ENCODE data around the gene CACNG6.
"Not testable (repeated sequence)": the region's sequence is repeated elsewhere in the genome, so short reads cannot be mapped to it uniquely, and the experiment has no call there.

The CACNG6 gene, protein sequence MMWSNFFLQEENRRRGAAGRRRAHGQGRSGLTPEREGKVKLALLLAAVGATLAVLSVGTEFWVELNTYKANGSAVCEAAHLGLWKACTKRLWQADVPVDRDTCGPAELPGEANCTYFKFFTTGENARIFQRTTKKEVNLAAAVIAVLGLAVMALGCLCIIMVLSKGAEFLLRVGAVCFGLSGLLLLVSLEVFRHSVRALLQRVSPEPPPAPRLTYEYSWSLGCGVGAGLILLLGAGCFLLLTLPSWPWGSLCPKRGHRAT

DNA sequence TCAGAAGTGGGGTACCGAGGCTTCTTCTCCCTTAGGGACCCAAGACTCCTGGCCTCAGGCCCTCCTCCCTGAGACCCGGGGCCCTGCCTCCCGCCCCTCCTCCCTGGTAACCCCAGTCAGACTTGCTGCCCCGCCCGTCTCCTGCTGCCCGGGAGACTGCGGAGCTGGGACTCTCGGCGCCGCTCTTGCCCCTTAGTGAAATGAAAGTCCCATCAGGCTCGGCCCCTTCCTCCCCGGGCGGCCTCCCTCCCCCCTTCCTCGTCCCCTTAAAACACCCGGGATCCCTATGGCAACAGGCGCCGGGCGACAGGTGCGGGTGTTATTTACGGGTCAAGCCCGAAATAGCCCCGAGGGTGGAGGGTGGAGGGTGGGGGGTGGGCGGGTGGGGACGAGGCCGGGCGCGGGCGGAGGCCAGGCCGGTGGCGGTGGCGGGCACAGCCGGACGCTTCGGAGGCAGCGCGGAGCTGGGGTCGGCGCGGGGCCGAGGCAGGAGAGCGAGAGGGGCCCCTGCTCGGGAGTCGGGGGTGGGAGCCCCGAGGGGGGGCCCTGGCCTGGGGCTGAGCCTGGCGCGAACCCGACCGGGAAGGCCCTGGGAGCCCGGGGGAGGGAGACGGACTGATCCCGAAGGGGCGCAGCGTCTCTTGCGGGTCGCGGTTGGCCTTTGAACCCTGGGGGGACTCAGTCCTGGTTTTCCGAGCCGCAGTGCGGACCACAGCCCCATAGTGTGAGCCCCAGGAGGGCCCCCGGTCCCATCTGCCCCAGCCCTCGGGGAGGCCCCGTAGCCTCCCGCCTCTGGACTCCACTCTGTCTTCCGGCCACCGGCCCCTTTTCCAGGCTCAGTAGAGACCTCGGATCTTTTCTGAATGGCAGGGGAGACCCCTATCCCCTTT lies at the start of gene CACNG6:
Gene CACNG6 (plus strand): TSS at position 414 of the 890 bp plus-strand sequence. CDS start 1,241 bp downstream, outside the sequence.
- no peak for DNase-seq (ENCODE audit: low read depth)

DNA sequence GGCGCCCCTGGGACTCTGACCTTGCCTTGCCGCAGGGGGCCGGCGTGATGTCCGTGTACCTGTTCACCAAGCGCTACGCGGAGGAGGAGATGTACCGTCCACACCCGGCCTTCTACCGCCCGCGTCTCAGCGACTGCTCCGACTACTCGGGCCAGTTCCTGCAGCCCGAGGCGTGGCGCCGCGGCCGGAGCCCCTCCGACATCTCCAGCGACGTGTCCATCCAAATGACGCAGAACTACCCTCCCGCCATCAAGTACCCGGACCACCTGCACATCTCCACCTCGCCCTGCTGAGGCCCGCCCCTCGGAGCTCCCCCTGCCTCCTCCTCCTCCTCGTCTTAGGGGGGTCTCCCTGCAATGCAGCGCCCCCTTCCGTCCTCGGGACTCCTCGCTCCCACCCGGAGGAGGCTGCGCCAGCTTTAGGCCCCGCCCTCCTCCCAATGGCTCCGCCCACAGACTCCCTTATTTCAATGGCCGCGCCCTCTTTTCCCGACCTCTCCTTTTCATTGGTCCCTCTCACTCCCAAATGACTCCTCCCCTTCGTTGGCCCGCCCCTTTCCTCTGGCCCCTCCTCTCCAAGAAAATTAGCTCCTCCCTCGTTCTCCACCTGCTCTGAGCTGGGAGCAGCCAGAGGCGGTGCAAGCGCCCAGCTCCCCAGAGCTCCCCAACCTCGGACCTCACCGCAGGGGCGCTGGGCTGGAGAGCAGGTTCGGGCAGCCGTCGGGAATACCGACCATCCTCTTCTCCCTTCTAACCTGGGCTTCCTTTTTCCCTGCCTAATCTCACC lies 49.2 kb upstream of the CACNG6 start:
- no peak for DNase-seq (ENCODE audit: low read depth)

DNA sequence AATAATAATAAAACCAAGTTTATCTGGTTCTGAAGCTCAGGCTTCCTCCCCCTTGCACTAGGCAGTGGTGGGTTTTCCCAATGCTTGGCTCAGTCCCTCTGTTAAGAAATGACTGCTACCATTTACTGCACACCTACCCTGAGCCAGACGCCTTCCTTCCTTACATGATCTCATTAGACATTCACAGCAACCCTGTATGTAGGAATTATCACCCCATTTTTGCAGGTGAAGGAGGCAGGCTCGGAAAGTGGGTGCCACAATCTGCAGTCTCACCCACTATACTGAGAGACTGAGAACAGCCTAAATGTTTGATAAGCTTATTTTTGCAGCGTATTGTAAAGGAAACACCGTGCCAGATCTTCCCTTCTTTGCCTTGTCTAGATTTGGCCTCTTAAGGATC lies 47.0 kb upstream of the CACNG6 start:
- no peak for DNase-seq (ENCODE audit: low read depth)

DNA sequence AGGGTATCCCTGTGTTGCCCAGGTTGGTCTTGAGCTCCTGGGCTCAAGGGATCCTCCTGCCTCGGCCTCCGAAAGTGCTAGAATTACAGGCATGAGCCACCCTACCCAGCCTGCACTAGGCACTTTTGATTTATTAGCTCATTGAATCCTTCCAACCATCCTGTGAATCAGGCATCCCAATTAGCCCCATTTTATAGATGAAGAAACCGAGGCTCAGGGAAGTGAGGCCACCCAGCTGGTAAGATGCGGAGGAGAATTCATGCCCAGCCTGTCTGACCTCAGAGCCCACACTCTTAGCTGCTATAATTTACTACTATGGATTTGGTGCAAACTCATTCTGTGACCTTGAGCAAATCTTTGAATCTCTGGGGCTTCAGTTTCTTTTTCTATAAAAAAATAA lies 46.5 kb upstream of the CACNG6 start:
- no peak for DNase-seq (ENCODE audit: low read depth)

DNA sequence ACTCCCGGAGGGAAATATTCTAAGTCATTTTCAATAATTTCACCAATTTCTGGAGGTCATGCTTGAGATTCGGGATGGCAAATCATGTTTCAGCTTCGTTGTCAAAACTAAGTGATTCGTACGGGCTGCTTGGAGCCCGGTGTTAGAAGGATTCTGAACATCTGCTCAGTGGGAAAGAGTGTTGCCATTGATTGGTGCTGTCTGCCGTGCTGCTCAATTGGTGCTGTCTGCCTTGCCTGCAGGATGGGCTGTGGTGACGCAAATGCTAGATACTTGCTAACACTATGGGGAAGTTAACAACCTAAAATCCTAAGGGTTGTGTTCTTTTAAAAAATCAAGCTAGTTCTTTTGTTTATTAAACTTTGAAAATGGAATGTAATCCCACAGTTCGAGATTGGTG lies 46.0 kb upstream of the CACNG6 start:
- DNase-seq (ENCODE audit: low read depth) = no peak

DNA sequence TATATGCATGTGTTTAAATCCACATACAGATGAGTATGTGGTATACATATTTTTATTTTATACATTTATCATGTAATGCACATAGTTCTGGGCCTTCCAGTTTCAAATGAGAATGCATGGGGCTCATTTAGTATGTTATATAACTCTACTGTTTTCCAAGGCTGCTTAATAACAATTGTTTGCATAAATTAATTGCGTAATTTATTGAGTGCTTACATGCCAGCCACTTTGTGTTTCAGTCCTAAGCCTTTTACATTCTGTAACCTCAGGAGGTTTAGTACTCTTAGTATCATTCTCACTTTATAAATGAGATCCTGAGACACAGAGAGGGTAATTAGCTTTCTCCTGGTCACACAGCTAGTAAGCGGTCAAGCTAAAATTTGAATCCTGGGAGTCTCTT lies 45.4 kb upstream of the CACNG6 start:
- no peak for DNase-seq (ENCODE audit: low read depth)

DNA sequence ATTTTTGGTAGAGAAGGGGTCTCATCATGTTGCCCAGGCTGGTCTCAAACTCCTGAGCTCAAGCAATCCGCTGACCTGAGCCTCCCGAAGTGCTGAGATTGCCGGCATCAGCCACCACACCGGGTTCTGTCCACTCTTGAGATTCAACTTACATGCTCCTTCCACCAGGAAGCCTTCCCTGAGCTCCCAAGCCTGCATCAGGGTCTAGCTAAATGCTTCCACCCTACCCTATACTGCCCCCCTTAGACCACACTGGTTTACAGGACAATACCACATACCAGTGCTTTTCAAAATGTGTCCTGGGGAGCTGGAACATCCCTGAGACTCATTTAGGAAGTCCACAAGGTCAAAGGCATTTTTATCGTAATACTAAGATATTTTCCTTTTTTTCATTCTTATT lies 43.8 kb upstream of the CACNG6 start:
- DNase-seq (ENCODE audit: low read depth) = no peak

DNA sequence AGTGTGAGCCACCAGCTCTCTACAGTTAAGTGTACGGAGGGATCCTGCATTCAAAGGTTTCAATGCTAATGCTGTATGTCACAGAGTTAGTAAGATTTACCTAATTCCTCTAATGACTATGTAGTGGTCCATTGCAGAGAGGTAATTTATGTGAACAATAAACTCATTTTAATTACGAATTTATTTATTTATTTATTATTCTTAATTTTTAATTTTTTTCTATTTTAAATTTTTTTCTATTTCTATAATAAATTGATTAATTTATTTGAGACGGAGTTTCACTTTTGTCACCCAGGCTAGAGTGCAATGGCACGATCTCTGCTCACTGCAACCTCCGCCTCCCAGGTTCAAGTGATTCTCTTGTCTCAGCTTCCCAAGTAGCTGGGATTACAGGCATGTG lies 42.8 kb upstream of the CACNG6 start:
- not testable (repeated sequence) for DNase-seq (ENCODE audit: low read depth)

DNA sequence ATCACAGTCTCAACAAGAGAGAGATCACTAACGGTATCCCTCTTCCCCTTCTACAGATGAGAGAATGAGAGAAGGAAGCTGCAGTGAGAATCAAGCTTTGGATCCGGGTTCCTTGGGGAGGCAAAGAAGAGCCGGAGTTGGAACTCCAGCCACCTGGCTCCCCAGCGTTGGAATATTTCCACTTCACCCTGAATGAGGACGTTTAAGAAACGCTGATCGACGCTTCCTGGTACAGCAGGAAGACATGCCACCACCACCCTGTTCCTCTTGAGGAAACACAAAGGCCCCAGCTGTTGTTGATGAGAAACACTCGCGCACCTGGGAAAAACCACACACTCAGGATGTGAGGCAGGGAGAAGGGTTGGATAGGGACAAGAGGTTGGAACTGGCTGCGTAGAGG lies 40.0 kb upstream of the CACNG6 start:
- DNase-seq (ENCODE audit: low read depth) = no peak

DNA sequence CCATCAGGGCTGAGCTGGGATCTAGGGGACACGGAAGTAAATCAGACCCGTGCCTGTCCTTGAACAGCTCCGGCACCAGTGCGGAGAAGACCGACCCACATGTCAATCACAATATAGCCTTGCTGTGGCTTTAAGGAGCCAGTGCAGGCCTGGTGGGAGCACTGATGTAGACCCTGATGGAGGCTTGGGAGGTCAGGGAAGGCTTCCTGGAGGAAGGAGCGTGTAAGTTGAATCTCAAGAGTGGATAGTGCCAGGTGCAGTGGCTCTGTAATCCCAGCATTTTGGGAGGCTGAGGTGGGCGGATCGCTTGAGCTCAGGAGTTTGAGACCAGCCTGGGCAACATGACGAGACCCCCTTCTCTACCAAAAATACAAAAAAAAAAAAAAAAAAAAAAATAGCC lies 39.5 kb upstream of the CACNG6 start:
- no peak for DNase-seq (ENCODE audit: low read depth)

DNA sequence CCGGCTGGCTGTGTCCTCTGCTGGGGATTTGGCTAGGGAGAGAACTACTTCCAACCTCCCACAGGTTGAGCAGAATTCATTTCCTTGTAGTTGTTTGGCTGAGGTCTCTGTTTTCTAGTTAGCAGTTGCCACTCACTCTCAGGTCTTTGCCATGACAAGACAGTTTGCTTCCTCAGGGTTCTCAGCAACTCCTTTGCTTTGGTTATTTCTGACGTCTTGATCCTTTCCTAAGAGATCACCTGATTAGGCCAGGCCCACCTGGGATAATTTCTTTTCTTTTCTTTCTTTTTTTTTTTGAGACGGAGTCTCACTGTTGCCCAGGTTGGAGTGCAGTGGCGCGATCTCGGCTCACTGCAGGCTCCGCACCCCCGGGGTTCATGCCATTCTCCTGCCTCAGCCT lies 38.1 kb upstream of the CACNG6 start:
- DNase-seq (ENCODE audit: low read depth) = no peak

DNA sequence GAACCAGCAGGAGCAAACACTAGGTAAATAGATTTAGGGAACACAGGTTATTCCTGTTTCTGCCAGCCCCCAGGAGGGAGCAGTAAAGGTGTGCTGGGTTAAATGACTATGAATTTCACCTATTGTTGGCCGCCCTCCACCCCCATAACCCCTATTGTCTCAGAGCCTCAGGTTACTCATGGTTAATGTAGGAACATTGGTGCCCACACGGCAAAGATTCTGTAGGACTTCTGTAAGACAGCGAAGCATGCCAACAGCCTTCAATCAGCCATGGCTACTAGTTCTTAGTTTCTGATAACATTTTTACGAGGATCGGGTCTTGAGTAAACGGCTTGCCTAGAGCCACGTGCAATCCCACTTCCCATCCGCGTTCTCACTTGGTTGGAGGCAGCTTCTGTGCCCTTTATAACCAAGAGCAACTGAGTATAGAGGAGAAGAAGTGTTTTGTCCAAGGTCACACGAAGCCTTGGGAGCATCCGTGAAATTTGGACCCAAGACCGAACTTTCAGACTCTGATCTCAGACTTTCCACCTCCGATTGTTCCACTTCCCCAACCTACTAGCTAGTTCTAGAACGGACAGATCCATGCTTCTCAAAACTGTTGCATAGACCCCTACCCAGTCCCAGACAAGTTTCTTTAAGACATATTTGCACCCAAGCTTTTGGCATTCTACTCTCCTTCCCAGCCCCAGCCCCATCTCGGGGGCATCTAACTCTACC lies 33.8 kb upstream of the CACNG6 start:
- DNase-seq (ENCODE audit: low read depth) = no peak

DNA sequence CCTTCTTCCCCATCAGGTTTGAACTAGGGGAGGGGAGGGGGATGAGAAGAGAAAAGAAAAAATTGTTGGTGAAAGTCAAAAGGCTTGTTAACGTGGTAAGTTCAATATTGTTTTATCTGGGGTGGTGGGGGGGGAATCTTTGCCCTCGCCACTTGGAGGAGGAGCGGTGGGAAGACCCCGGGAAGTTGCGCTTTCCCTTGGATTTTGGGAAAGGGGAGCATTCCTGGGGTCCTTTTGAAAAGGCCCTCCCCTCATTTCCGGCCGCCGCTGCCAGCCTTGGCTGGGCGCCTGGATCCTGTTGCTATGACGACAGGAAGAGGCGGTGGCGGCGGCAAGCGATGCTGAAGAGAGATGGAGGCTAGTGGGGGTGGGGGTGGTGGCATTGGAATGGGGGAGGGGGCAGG lies 33.3 kb upstream of the CACNG6 start:
- DNase-seq (ENCODE audit: low read depth) = no peak

DNA sequence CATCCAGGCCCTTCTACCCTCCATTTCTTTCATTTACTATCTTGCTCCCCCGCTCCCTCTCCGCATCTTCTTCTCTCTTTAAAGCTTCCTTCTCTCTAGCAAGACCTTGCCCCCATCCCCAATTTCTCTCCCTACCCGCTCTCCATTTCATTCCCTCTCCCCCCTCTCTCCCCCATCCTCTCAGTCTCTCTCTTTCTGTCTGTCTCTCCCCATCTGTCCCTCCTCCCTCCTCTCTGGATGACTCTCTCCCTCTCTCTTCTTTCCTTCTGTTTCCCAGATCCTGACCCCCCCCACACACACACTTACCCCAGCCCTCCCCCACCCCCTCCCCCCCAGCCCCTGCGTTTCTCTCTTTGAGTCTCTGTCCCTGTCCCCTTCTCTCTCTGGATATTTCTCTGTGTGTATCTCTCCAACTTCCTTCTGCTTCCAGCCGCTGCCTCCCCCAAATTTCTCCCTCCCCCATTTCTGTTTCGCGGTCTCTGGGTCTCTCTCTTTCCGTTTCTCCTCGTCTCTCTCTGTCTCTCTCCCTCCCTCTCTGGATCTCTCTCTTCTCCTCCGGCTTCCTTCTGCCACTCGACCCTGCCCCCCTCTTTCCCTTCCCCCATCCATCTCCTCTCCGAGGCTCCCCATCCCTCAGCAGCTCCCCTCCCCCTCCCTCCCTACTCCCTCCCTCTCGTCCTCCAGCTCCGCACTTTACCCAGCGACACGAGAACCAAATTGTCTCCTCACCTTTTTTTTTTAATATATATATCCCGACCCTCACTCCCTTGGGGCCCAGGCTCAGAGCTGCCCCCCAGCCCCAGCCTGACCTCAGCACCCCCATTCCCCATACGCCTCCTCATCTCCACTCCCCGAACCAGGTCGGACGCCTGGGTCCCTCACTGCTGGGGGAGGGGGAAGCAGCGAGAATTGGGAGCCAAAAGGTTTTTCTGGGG lies 32.3 kb upstream of the CACNG6 start:
- DNase-seq (ENCODE audit: low read depth) = no peak

DNA sequence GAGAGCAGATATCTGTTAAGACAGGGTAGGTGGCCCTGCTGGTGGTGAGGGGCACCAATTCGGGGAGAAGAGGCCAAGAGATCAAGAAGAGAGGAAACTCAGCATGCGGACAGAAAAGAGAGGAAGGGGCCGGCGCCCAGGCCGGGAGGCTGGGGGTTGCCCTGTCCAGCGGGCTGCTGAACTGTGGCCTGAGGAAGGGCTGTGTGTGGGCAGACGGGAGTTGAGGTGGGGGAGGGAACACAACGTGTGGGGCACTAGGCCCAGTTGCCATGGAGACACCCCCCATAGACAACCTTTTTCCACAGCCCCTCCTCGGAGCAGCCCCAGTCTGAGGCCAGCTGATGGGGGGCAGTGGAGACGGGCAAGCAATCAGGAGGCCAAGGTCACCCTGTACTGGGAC lies 31.2 kb upstream of the CACNG6 start:
- no peak for DNase-seq (ENCODE audit: low read depth)

DNA sequence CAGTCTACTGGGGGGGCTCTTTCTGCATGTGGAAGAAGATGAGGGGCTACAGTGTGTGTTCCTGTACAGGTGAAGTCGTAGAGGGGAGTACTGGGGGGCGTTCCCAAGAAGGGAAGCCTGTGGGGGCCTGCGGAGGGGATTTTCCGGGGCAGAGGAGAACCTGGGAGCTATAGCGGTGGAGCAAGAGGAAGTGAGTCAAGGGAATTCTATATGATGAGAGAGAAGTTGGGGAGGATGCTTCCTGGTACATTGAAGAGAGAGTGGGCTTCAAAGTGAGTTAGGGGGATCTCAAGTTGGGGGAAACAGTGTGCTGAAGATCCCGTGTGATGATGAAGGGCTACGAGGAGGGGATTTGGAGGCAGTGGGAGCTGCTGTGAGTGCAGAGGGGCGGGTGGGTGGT lies 30.6 kb upstream of the CACNG6 start:
- no peak for DNase-seq (ENCODE audit: low read depth)

DNA sequence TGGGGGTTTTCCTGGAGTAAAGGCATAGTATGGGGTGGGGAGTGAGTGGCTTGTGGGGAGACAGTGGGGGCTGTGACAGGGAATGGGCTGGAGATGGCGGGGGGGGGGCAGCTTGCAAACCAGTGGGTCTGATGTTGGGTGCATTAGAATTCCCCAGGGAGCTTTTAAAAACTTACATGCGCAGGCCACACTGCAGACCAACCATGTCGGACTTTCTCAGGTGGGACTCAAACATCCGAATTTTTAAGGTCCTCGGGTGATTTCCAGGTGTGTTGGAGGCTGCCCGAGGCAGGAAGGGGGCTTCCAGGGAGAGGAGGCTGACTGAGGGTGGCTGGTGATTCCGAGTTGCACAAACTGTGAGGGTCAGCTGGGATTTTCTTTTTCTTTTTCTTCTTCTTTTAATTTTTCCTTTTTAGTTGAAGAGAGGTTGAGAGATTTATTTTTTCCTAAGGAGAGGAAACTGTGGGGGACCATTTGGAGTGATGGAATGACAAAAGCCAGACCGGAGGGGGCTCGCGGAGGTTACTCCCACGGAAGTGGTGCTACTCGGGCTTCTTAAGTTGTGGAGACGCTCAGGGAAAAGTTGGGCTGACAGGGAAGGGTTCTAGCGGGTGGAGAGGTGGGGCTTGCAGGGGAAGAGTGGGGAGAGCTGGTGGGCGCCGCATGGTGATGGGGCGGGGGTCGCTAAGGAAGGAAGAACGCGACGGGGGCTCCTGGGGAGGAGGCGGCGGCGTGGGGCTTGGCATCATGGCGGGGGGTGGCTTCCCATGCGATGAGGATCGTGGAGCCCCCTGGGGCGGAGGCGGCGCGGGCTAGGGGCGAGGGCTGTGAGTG lies 29.7 kb upstream of the CACNG6 start:
- no peak for DNase-seq (ENCODE audit: low read depth)

DNA sequence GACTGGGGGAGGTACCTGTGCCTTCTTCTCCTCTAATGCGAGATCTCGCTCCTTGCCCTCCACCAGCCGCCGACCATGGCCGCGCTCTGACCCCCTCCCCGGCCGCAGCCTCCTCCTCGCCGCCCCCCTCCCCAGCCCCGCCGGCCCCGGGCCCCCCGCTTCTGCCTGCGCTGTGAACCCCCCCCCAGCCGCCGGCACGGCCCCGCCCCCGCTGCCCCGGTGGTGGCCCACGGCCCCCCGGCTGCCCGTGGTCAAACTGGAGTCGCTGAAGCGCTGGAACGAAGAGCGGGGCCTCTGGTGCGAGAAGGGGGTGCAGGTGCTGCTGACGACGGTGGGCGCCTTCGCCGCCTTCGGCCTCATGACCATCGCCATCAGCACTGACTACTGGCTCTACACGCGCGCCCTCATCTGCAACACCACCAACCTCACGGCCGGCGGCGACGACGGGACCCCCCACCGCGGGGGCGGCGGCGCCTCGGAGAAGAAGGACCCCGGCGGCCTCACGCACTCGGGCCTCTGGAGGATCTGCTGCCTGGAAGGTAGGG lies 28.5 kb upstream of the CACNG6 start, which contains the start of gene CACNG8:
Gene CACNG8 (plus strand): TSS at position 51 of the 545 bp plus-strand sequence.
- no peak for DNase-seq (ENCODE audit: low read depth)

DNA sequence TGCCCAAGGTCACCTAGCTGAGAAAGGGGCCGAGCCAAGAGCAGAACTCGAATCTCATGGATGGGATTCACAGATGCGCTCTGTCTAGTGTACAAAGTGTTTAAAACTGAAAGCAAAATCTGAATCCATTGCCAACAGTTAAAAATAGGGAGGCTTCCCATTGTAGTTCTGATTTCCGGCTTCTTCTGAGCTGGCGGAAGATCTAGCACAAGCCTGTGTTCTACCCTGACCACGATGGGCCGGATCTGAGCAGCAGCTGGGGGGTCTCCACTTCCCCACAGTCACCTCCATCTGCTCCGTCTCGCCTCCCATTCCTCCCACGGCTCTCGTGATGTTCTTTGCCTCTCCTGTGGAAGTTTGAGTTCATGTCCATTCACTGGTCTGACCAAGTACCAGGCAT lies 26.3 kb upstream of the CACNG6 start:
- no peak for DNase-seq (ENCODE audit: low read depth)

DNA sequence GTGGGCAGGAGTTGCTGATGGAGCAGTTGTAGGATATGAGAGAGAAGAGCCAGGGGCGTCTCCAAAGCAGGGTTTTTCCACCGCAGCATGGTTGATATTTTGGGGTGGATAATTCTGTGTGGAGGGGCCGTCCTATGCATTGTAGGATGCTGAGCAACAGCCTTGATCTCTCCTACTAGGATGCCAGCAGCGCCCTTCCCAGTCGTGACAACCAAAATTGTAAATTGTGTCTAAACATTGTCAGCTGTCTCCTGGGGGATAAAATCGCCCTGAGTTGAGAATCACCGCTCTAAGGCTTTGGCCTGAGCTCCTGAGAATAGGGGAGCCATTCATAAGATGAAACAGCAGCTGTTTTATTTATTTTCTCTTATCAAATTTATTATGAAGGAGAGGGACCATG lies 24.5 kb upstream of the CACNG6 start:
- no peak for DNase-seq (ENCODE audit: low read depth)
